OCI-LY7 (cell line): ENCODE results near the gene SLC5A10. TPM values are rescaled to one million over a fixed set of nuclear protein-coding genes. Genes with fewer than 3 reads are reported as not detected.

ENCODE experiments used
- BruUV-seq: library from RNA; stranded (reverse); fragments of 400-500 nt; replicated peaks from 2 replicates; lab custom pipeline; 2021; lab: Mats Ljungman, UMichigan
- CTCF ChIA-PET: fragments of 300-600 bp; sonication (Branson Sonifier 250); formaldehyde crosslinking; loops from one replicate; lab custom pipeline; 2022; ENCODE audit warnings: antibody characterized with exemption; ENCODE audit not compliant: unreplicated experiment; lab: Charles Lee
- POLR2A ChIA-PET: fragments of 300-600 bp; sonication (Branson Sonifier 250); formaldehyde crosslinking; loops from one replicate; lab custom pipeline; 2022; ENCODE audit warnings: antibody characterized with exemption; lab: Charles Lee
- DNase-seq: peaks from one replicate; pipeline ENCODE4 v3.0.0-alpha.2; 2015; ENCODE audit warnings: low spot score
- H2AFZ ChIP-seq: fragments of 200-600 bp; sonication (generic), shearing (Covaris generic); 2 replicates; pipeline ENCODE4 v1.6.1; 2014; ENCODE audit warnings: mild to moderate bottlenecking, antibody characterized with exemption, low read length, moderate library complexity
- H3K27ac ChIP-seq: fragments of 200-600 bp; sonication (generic); 2 replicates; pipeline ENCODE4 v1.5.1; 2014; ENCODE audit warnings: mixed run types, low read depth, mild to moderate bottlenecking, moderate library complexity, low read length, inconsistent platforms; ENCODE audit not compliant: poor library complexity, severe bottlenecking
- H3K36me3 ChIP-seq: fragments of 200-600 bp; sonication (generic); 2 replicates; pipeline ENCODE4 v1.6.1; 2014; ENCODE audit warnings: mild to moderate bottlenecking, antibody characterized with exemption, low read length, moderate library complexity, mixed read lengths; ENCODE audit not compliant: insufficient read depth
- H3K4me1 ChIP-seq: fragments of 200-600 bp; sonication (generic); 2 replicates; pipeline ENCODE4 v1.5.1; 2014; ENCODE audit warnings: mild to moderate bottlenecking, low read length; ENCODE audit not compliant: insufficient read depth, poor library complexity, severe bottlenecking
- H3K4me2 ChIP-seq: fragments of 200-600 bp; sonication (generic); 2 replicates; pipeline ENCODE4 v1.6.1; 2014; ENCODE audit warnings: mild to moderate bottlenecking, low read length
- H3K4me3 ChIP-seq: fragments of 200-600 bp; sonication (generic); 2 replicates; pipeline ENCODE4 v1.5.1; 2014; ENCODE audit warnings: mild to moderate bottlenecking, low read depth, low read length; ENCODE audit not compliant: poor library complexity, severe bottlenecking
- H3K79me2 ChIP-seq: fragments of 200-600 bp; sonication (generic); 2 replicates; pipeline ENCODE4 v1.6.1; 2016; ENCODE audit warnings: low read depth, mild to moderate bottlenecking, low read length, moderate library complexity, mixed read lengths; ENCODE audit not compliant: insufficient read depth
- H3K9me2 ChIP-seq: fragments of 200-600 bp; sonication (generic); 2 replicates; pipeline ENCODE4 v1.6.1; 2016; ENCODE audit warnings: mild to moderate bottlenecking, low read length, mixed read lengths; ENCODE audit not compliant: insufficient read depth
- H3K9me3 ChIP-seq: fragments of 200-600 bp; sonication (generic); 2 replicates; pipeline ENCODE4 v1.6.1; 2014; ENCODE audit warnings: mild to moderate bottlenecking, mixed run types, low read length, mixed read lengths
- H4K20me1 ChIP-seq: fragments of 200-600 bp; sonication (generic); 2 replicates; pipeline ENCODE4 v1.6.1; 2014; ENCODE audit warnings: mild to moderate bottlenecking, antibody characterized with exemption, low read length, moderate library complexity, mixed read lengths; ENCODE audit not compliant: insufficient read depth
- CTCF ChIP-seq: fragments of 200-600 bp; sonication (generic); conservative IDR thresholded peaks from 2 replicates; pipeline ENCODE4 v1.5.1; 2014; ENCODE audit warnings: mild to moderate bottlenecking, antibody characterized with exemption, low read length, moderate library complexity, mixed read lengths
- EZH2phosphoT487 ChIP-seq: fragments of 200-600 bp; sonication (generic); IDR thresholded peaks from 2 replicates; pipeline ENCODE4 v1.6.1; 2018; ENCODE audit warnings: low read depth, borderline replicate concordance, mild to moderate bottlenecking, mixed run types, antibody characterized with exemption, low read length, moderate library complexity, mixed read lengths
- intact Hi-C: fragments of 100-400 bp; cut with micrococcal nuclease; formaldehyde crosslinking; loops from one replicate; pipeline ENCODE4 v1.10.0; 2022; ENCODE audit not compliant: unreplicated experiment
- total RNA-seq, 2 experiments: library from RNA; depleted of rRNA in 1 of 2; stranded (reverse); fragments of >200 nt in 1 of 2; shearing (Covaris generic) in 1 of 2; gene quantifications; 2 replicates each; pipeline ENCODE4 v1.2.3, GENCODE V29; 2014 to 2022

SLC5A10 gene
- total RNA-seq, 2 experiments from 2014 or later: not detected

GRCh38 chr17:19016297-19016696 lies 64.3 kb downstream of the SLC5A10 start:
- Histone ChIP-seq H3K4me1 (peaks cover 23% of the 10 kb centered on the region), H4K20me1 (no peaks in the 10 kb centered on the region), H2AFZ (no peak overlapping the region), H3K4me2 (no peak overlapping the region), H3K36me3 (peaks cover 24% of the 10 kb centered on the region), H3K9me3 (no peaks in the 10 kb centered on the region), H3K4me3 (no peak overlapping the region), H3K79me2 (no peaks in the 10 kb centered on the region), H3K27ac (no peak overlapping the region), H3K9me2 (no peaks in the 10 kb centered on the region)
- ChIA-PET CTCF (interaction anchor here (1.1 kb wide), 1 partner anchor 55 kb away, joined by 3 read pairs; no protein-coding TSS in a partner anchor), POLR2A (no interaction called here)
- no peak for DNase-seq
- TF ChIP-seq CTCF (no peak), EZH2phosphoT487 (no peak)
- intact Hi-C loops: no loop called here
- BruUV-seq: no TSS peak

GRCh38 chr17:19016881-19017280 lies 64.9 kb downstream of the SLC5A10 start:
- no peak for DNase-seq
- TF ChIP-seq CTCF (no peak), EZH2phosphoT487 (no peak)
- Histone ChIP-seq H2AFZ (no peak overlapping the region), H3K4me2 (no peak overlapping the region), H4K20me1 (no peaks in the 10 kb centered on the region), H3K27ac (no peak overlapping the region), H3K9me2 (no peaks in the 10 kb centered on the region), H3K36me3 (peaks cover 30% of the 10 kb centered on the region), H3K9me3 (no peaks in the 10 kb centered on the region), H3K4me1 (peaks cover 28% of the 10 kb centered on the region), H3K4me3 (no peak overlapping the region), H3K79me2 (no peaks in the 10 kb centered on the region)
- no TSS peak for BruUV-seq
- intact Hi-C loops: no loop called here
- POLR2A ChIA-PET: no interaction called here
- CTCF ChIA-PET: interaction anchor here (1.1 kb wide), 1 partner anchor 56 kb away, joined by 3 read pairs; no protein-coding TSS in a partner anchor

GRCh38 chr17:19017401-19017800 lies 65.4 kb downstream of the SLC5A10 start:
- Histone ChIP-seq H3K4me3 (no peak overlapping the region), H3K4me1 (peaks cover 29% of the 10 kb centered on the region), H3K79me2 (no peaks in the 10 kb centered on the region), H2AFZ (no peak overlapping the region), H3K4me2 (no peak overlapping the region), H3K36me3 (peaks cover 35% of the 10 kb centered on the region), H3K9me3 (no peaks in the 10 kb centered on the region), H3K27ac (no peak overlapping the region), H3K9me2 (no peaks in the 10 kb centered on the region), H4K20me1 (no peaks in the 10 kb centered on the region)
- ChIA-PET POLR2A (no interaction called here), CTCF (no interaction called here)
- TF ChIP-seq CTCF: no peak
- TF ChIP-seq EZH2phosphoT487: no peak
- BruUV-seq: no TSS peak
- intact Hi-C loops: no loop called here
- no peak for DNase-seq
